Stomach (tissue), 9 donors: Measurements from ENCODE around the gene OR4N5. TPM values are rescaled to one million over a fixed set of nuclear protein-coding genes. Genes with fewer than 3 reads are reported as not detected.

ENCODE experiments used
- DNase-seq, 2 donors: peaks; one replicate each; pipeline versions ENCODE4 v3.0.0 to v3.0.0-alpha.2; 2013 to 2019
- H3K27ac ChIP-seq, 5 donors: fragments of 200-600 bp in 4 of 5; sonication (generic) in 4 of 5; one replicate each; pipeline ENCODE4 v1.5.1; 2013 to 2019; ENCODE audit warnings: mild to moderate bottlenecking in 1 of 5, moderate library complexity in 1 of 5
- H3K27me3 ChIP-seq, 3 donors: fragments of 200-600 bp; sonication (generic); one replicate each; pipeline ENCODE4 v1.5.1; 2017 to 2019; ENCODE audit warnings: mixed run types in 1 of 3
- H3K36me3 ChIP-seq, 4 donors: fragments of 200-600 bp; sonication (generic); 1 replicate in 3 of 4; 2 replicates in 1 of 4; pipeline ENCODE4 v1.5.1; 2016 to 2019
- H3K4me1 ChIP-seq, 4 donors: fragments of 200-600 bp; sonication (generic); one replicate each; pipeline ENCODE4 v1.5.1; 2016 to 2019
- H3K4me3 ChIP-seq, 4 donors: fragments of 200-600 bp; sonication (generic) in 3 of 4; one replicate each; pipeline ENCODE4 v1.5.1; 2016 to 2019; ENCODE audit warnings: mild to moderate bottlenecking in 1 of 4
- H3K9me3 ChIP-seq, 4 donors: fragments of 200-600 bp; sonication (generic); one replicate each; pipeline ENCODE4 v1.5.1; 2016 to 2019
- EP300 ChIP-seq: sonication (generic); formaldehyde crosslinking; IDR thresholded peaks from one replicate; pipeline ENCODE4 v1.6.1; 2017; ENCODE audit warnings: antibody characterized with exemption
- POLR2A ChIP-seq, 4 donors: fragments of 450-650 bp; IDR thresholded peaks; one replicate each; pipeline ENCODE4 v1.6.1; 2016; ENCODE audit warnings: antibody characterized with exemption in 4 of 4, control low read depth in 2 of 4, mild to moderate bottlenecking in 1 of 4, moderate library complexity in 1 of 4
- POLR2AphosphoS5 ChIP-seq, 3 donors: sonication (generic); formaldehyde crosslinking; IDR thresholded peaks; one replicate each; pipeline ENCODE4 v1.6.1; 2016; ENCODE audit warnings: antibody characterized with exemption in 3 of 3
- WGBS, 5 donors: extraction: QIAGEN DNeasy Blood & Tissue Kit in 3 of 5; methylation state at CpG; one replicate each; pipeline versions ENCODE4 v1.1.5 to v1.1.7; 2013 to 2018; 5-methylcytosine and 5-hydroxymethylcytosine counted together
- intact Hi-C: fragments of 100-400 bp; cut with DNase I; formaldehyde crosslinking; loops from one replicate; pipeline ENCODE4 v1.15.1; 2023; ENCODE audit warnings: low total_unique reads
- polyA plus RNA-seq, 3 donors: library from polyadenylated mRNA; stranded (reverse); fragments of 200-250 nt; gene quantifications; one replicate each; pipeline ENCODE4 v1.2.3, GENCODE V29; 2013
- total RNA-seq, 5 donors: library from RNA; depleted of rRNA; stranded (reverse); fragments of >200 nt; gene quantifications; one replicate each; pipeline versions ENCODE4 v1.1.0 to v1.2.3, GENCODE V29; 2014 to 2016
- TF ChIP-seq, protein P1 (sequence below), 7 experiments: fragments of 450-650 bp in 4 of 7; fragments of 200-600 bp in 3 of 7; sonication (generic) in 3 of 7; IDR thresholded peaks; one replicate each; pipeline ENCODE4 v1.5.1; 2016 to 2019; ENCODE audit warnings: antibody characterized with exemption in 7 of 7, control low read depth in 2 of 7, mild to moderate bottlenecking in 1 of 7
- donor health status: healthy with polysubstance abuse.
- donor health status: Bipolar disorder and iron deficiency.
- donor health status: healthy.

Gene OR4N5
- total and polyA plus RNA-seq, 8 donors, result not detected

DNA sequence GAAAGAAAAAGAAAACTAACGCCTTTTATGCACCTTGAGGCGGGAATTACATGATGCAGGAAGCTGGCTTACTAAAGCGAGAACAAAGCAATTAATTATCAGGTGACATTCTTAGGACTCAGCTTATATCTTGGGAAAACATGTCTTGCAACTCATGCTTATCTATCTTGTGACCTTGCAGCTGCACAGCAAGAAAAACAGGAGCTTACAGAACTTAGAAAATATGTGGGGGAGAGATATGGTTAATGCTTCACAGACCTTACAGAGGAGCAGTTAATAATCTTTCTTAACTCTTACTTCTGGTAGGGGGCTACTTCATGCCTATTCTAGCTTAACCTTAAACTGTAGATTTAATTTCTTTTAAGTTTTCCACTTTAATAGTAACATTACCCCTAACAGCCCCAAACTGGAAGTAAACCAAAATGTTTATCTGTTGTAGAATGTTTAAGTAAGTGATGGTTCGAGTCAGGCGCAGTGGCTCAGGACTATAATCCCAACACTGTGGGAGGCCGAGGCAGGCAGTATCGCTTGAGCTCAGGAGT is 38.9 kb downstream of the OR4N5 start:
- Histone ChIP-seq H3K4me1 (no peaks in the 10 kb centered on the region), H3K4me3 (no peak overlapping the region), H3K9me3 (no peaks in the 10 kb centered on the region), H3K36me3 (no peaks in the 10 kb centered on the region), H3K27me3 (no peaks in the 10 kb centered on the region), H3K27ac (peak overlapping the region in 1 of 5 donors; percentile 70)
- peak in 1 of 2 donors; percentile 15 for DNase-seq
- TF ChIP-seq EP300, result no peak
- TF ChIP-seq, protein P1, sequence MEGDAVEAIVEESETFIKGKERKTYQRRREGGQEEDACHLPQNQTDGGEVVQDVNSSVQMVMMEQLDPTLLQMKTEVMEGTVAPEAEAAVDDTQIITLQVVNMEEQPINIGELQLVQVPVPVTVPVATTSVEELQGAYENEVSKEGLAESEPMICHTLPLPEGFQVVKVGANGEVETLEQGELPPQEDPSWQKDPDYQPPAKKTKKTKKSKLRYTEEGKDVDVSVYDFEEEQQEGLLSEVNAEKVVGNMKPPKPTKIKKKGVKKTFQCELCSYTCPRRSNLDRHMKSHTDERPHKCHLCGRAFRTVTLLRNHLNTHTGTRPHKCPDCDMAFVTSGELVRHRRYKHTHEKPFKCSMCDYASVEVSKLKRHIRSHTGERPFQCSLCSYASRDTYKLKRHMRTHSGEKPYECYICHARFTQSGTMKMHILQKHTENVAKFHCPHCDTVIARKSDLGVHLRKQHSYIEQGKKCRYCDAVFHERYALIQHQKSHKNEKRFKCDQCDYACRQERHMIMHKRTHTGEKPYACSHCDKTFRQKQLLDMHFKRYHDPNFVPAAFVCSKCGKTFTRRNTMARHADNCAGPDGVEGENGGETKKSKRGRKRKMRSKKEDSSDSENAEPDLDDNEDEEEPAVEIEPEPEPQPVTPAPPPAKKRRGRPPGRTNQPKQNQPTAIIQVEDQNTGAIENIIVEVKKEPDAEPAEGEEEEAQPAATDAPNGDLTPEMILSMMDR (IDR thresholded peaks at IDR 0.05), result no peak
- TF ChIP-seq POLR2AphosphoS5 (IDR thresholded peaks at IDR 0.05), result no peak
- no peak for TF ChIP-seq POLR2A (IDR thresholded peaks at IDR 0.05)
- intact Hi-C loops, result no loop called here
- 47 to 77% (median 58%) methylated on average over 7 of the region's 7 CpGs for WGBS, 5 donors

DNA sequence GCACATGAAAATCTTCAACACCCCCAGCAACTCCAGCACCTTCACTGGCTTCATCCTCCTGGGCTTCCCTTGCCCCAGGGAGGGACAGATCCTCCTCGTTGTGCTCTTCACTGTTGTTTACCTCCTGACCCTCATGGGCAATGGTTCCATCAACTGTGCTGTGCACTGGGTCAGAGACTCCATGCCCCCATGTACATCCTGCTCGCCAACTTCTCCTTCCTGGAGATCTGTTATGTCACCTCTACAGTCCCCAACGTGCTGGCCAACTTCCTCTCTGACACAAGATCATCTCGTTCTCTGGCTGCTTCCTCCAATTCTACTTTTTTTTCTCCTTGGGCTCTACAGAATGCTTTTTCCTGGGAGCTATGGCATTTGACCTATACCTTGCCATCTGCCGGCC is 40.6 kb downstream of the OR4N5 start:
- no peaks in the 10 kb centered on the region for H3K9me3 ChIP-seq
- no peaks in the 10 kb centered on the region for H3K4me1 ChIP-seq
- no peak overlapping the region for H3K4me3 ChIP-seq
- TF ChIP-seq POLR2AphosphoS5 (IDR thresholded peaks at IDR 0.05) (no peak), EP300 (no peak), POLR2A (IDR thresholded peaks at IDR 0.05) (no peak)
- TF ChIP-seq, protein P1 (IDR thresholded peaks at IDR 0.05), result no peak
- no peak for DNase-seq
- intact Hi-C loops, result no loop called here
- H3K27me3 ChIP-seq, result no peaks in the 10 kb centered on the region
- 51 to 62% (median 60%) methylated on average over 5 of the region's 5 CpGs for WGBS, 5 donors
- no peak overlapping the region for H3K27ac ChIP-seq
- no peaks in the 10 kb centered on the region for H3K36me3 ChIP-seq

DNA sequence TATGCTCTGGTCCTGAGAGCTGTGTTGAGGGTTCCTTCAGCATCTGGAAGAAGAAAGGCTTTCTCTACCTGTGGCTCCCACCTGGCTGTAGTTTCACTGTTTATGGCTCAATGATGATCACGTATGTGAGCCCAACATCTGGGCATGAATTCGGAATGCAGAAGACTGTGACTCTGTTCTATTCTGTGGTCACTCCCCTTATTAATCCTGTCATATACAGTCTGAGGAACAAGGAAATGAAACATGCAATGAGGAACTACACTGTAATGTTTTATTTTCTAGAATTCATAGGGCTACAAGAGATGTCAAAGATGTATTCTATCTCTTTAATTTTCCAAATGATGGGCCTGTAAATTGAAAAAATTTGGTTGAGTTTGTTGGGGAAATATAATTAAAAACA is 41.3 kb downstream of the OR4N5 start:
- no peak overlapping the region for H3K4me3 ChIP-seq
- intact Hi-C loops, result no loop called here
- no peaks in the 10 kb centered on the region for H3K9me3 ChIP-seq
- no peak for DNase-seq
- H3K4me1 ChIP-seq, result no peaks in the 10 kb centered on the region
- H3K36me3 ChIP-seq, result no peaks in the 10 kb centered on the region
- TF ChIP-seq POLR2A (IDR thresholded peaks at IDR 0.05), result no peak
- TF ChIP-seq, protein P1 (IDR thresholded peaks at IDR 0.05), result no peak
- TF ChIP-seq POLR2AphosphoS5 (IDR thresholded peaks at IDR 0.05), result no peak
- TF ChIP-seq EP300, result no peak
- H3K27ac ChIP-seq, result no peak overlapping the region
- WGBS, 5 donors, result 67 to 82% (median 78%) methylated on average over 2 of the region's 2 CpGs
- no peaks in the 10 kb centered on the region for H3K27me3 ChIP-seq

DNA sequence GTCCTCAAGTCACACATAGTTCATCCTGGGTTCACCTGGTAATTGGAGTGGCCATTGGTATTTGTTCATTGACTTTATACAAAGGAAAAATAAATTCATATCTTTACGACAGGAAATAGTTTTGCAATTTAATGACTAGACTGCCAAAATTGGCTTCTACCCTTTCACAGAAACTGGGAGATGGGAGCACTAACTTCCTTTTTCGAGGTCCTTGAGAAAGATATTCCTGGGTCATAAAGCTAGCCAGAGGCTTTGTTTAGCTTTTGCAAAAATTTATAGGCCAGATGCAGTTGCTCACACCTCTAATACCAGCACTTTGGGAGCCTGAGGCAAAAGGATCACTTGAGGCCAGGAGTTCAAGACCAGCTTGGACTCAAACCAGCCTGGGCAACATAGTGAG is 41.9 kb downstream of the OR4N5 start:
- Histone ChIP-seq H3K27ac (no peak overlapping the region), H3K4me3 (no peak overlapping the region), H3K4me1 (no peaks in the 10 kb centered on the region), H3K27me3 (no peaks in the 10 kb centered on the region), H3K9me3 (no peaks in the 10 kb centered on the region), H3K36me3 (no peaks in the 10 kb centered on the region)
- no peak for DNase-seq
- TF ChIP-seq POLR2A (IDR thresholded peaks at IDR 0.05) (no peak), EP300 (no peak), POLR2AphosphoS5 (IDR thresholded peaks at IDR 0.05) (no peak)
- TF ChIP-seq, protein P1 (IDR thresholded peaks at IDR 0.05), result no peak
- intact Hi-C loops, result no loop called here
- 43 to 69% (median 55%) methylated on average over 2 of the region's 2 CpGs for WGBS, 5 donors
